ENCODE measurements around the gene FUS. TPM values are rescaled to one million over a fixed set of nuclear protein-coding genes. Genes with fewer than 3 reads are reported as not detected.
"Not testable (repeated sequence)": the region's sequence is repeated elsewhere in the genome, so short reads cannot be mapped to it uniquely, and the experiment has no call there.

Gene FUS
- 100 to 1,000 TPM; 158 to 173 TPM for total RNA-seq
- long read RNA-seq, full-length matches to known transcripts = 19 of 39 reads
- long read RNA-seq, partial matches to known transcripts = 16 of 39 reads
- long read RNA-seq, other reads (novel, unspliced or antisense) = 4 of 39 reads

DNA sequence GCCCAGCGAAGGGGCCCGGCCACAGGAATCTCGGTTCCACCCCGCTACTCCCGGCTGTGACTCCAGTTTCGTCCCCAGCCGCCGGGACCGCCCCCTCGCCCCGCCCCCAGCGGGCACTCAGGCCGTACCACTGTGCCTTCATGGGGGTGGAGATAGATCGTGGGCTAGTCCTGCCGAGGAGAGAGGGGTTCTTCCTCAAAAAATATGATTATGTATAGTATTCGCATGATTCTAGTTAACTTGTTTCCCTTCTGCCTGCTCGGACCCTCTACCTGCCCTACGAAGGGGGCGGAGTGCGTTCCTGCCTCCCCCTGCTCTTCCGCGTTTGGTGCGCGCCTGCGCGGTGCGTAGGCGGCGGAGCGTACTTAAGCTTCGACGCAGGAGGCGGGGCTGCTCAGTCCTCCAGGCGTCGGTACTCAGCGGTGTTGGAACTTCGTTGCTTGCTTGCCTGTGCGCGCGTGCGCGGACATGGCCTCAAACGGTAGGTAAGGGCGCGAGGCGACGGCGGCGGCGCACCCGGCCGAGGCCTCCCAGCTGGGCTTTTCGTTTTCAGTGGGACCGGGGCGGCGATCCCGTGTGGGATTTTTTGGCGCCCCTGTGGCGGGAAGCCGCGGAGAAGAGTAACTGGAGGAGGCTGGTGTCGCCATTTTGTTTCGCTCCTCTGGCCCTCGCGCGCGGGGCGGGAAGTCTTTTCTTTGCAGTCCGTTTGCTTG lies at the start of gene FUS:
Gene FUS, plus strand, starts transcription at position 393 of the 713 bp plus-strand sequence. Its CDS starts 76 bp downstream, at position 469.
- intact Hi-C loops (cut with DNase I, micrococcal nuclease) = no loop called here
- DNase-seq (peak; percentile 88 to 95), ATAC-seq (peak; percentile 85)

DNA sequence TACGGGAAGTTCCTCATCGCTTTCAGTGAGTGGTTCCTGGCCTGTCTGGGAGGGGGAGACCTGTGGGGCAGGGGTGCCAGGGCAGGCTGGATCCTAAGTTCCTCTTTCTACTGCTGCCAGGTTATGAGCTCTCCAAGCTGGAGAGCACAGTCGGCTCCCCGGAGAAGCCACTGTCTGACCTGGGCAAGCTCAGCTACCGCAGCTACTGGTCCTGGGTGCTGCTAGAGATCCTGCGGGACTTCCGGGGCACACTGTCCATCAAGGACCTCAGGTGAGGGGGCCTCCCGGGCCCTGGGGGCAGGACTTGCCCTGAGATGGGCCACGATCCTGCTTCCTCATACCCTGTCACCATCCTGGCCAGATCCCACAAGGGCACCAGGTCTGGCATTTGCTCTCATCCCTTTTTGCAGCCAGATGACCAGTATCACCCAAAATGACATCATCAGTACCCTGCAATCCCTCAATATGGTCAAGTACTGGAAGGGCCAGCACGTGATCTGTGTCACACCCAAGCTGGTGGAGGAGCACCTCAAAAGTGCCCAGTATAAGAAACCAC lies 49.5 kb upstream of the FUS start:
- ATAC-seq = peak; percentile 0
- DNase-seq = no peak
- intact Hi-C loops (cut with DNase I, micrococcal nuclease) = no loop called here

- DNase-seq = peak; percentile 87 to 95
- intact Hi-C loops (cut with DNase I, micrococcal nuclease) = no loop called here
- ATAC-seq = peak; percentile 61
Observed at GRCh38 chr16:31130899-31131298, 49.0 kb upstream of the FUS start.

DNA sequence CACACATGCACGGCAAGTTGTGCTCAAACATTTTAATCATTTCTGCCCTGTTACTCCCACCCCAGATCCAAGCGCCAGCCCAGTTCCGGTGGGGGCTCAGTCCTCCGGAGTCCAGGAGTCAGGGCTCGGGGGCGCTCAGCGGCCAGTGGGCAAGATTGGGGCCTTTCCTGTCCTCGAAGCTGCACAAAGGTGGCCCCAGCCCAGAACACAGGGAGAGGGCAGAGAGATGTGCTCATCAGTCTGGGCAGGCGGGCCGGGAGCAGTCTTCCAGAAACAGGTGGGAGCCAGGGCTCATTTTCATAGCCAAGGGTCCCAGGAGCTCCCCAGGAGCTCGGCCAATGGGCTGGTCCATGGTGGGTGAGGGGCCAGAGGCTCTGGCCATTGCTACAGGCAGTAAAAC lies 48.5 kb upstream of the FUS start:
- ATAC-seq = no peak
- intact Hi-C loops (cut with DNase I, micrococcal nuclease) = no loop called here
- DNase-seq = no peak

GRCh38 chr16:31131841-31132271 lies 48.1 kb upstream of the FUS start:
- peak; percentile 51 for ATAC-seq
- intact Hi-C loops (cut with DNase I, micrococcal nuclease) = no loop called here

GRCh38 chr16:31132303-31132979 lies 47.5 kb upstream of the FUS start:
- ATAC-seq (no peak), DNase-seq (no peak)
- intact Hi-C loops (cut with DNase I, micrococcal nuclease) = no loop called here

More at GRCh38 chr16:31131841-31132271, 48.1 kb upstream of the FUS start:
- peak; percentile 75 to 89 for DNase-seq

DNA sequence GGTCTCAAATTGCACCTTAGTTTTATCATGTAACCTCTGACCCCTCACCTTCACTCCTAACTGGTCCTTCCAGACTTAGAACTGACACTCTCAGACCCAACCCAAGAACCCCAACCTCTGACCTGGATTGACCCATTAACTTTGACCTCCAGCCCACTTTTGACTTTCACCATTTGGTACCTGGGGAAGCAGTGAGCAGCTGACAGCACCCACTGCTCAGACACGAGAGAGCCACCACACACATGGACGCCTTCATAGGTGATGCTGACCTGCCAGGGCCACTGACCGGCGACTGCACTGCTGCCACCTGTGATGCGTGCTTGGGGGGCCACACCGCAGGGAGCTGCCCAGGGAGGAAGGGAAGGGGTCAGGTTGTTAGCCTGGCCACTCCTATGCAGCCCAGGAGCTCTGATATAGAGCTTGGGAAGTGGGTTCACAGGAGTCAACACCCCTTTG lies 46.9 kb upstream of the FUS start:
- intact Hi-C loops (cut with DNase I, micrococcal nuclease) = no loop called here
- ATAC-seq (no peak), DNase-seq (no peak)

DNA sequence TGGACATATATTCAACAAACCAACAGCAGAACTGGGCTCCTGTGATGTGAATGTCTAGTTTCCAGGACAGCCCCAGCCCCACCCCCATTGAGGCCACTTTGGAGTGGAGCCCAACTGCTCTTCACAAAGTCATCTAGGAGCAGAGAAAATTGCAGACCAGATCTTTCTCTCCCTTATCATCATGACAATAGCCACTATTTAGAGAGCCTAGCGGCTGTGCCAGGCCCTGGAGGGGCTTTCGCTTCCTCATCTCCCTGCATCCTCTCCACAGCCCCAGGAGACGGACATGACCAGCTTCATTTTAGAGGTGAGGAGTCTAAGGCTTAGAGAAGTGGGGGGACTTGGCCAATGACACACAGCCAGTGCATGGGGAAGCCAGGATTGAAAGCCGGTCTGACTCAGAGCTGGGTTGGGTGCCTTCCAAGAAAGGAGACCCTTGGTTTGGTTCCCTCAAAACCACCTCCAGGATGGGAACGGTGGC lies 45.8 kb upstream of the FUS start:
- no peak for ATAC-seq
- DNase-seq = no peak
- intact Hi-C loops (cut with DNase I, micrococcal nuclease) = no loop called here

DNA sequence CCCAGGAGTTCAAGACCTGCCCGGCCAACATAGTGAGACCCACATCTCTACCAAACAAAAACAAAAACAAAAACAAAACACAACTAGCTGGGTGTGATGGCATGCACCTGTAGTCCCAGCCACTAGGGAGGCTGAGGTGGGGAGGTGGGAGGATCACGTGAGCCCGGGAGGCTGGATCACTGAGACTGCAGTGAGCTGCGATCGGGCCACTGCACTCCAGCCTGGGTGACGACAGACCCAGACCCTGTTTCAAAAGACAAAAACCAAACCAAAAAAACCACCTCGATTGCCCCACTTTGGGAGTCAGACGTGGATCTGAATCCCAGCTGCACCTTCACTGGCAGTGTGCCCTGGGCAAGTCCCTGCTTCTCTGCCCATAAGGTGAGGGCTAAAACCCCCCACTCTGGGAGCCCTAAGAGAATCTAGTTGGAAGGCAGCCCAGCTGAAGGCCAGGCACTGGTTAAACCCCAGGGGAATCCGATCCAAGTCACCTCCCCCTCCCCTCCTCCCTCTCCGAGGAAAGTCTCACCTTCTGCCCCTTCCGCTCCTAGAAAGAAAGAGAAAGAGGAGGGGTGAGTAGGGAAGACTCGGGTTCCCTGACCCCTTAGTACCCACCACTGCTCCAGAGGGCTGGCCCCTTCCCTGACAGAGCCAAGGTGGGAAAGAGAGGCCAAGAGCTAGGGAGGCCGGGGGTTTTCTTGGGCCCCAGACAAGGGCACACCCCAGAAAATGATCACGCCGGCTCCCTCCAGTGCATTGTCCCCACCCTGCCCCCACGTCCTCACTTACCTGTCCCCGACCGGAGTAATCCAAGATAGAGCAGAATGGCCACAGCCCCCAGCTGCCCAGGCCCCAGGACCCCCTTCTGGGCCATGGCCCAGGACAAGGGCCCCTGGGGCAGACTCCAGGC lies 45.1 kb upstream of the FUS start:
- DNase-seq = peak; percentile 73 to 80
- intact Hi-C loops (cut with DNase I, micrococcal nuclease) = no loop called here
- ATAC-seq = peak; percentile 40

- peak; percentile 57 for ATAC-seq
- DNase-seq = peak; percentile 94
- intact Hi-C loops (cut with DNase I, micrococcal nuclease) = no loop called here
Observed at GRCh38 chr16:31135535-31136286, 44.2 kb upstream of the FUS start, which contains the start of gene PRSS8. PRSS8 (minus strand) TSS chr16:31135727; CDS start chr16:31135498, 229 bp downstream.

- ATAC-seq (no peak), DNase-seq (no peak)
- intact Hi-C loops (cut with DNase I, micrococcal nuclease) = no loop called here
Observed at GRCh38 chr16:31136287-31136662, 43.7 kb upstream of the FUS start.

DNA sequence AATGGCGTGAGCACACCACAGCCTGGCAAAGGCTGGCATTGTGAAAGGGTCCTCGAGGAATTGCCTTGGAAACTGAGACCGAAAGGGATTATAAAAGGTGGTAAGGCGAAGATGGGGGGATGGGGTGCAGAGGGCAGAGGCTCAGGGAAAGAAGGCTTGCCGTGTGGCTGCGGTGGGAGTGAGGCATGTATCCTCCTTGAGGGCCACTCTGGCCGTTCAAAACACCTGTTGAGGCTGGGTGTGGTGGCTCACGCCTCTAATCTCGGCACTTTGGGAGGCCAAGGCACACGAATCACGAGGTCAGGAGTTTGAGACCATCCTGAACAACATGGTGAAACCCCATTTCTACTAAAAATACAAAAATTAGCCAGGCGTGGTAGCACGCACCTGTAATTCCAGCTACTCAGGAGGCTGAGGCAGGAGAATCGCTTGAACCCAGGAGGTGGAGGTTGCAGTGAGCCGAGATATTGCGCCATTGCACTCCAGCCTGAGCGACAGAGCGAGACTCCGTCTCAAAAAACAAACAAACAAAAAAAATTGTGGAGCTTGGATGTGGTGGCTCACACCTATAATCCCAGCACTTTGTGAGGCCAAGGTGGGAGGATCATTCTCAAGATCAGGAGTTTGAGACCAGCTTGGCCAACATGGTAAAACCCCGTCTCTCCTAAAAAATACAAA lies 43.0 kb upstream of the FUS start:
- ATAC-seq; DNase-seq; intact Hi-C loops (cut with DNase I, micrococcal nuclease): not testable (repeated sequence)

- intact Hi-C loops (cut with DNase I, micrococcal nuclease) = no loop called here
- DNase-seq (peak; percentile 90 to 93), ATAC-seq (peak; percentile 48)
Observed at GRCh38 chr16:31138621-31139578, 41.0 kb upstream of the FUS start.

- ATAC-seq, DNase-seq: not testable (repeated sequence)
- intact Hi-C loops (cut with DNase I, micrococcal nuclease) = loop anchor here in 1 of 2 donors (10.0 kb wide), 1 partner anchor 156 kb away; the partner anchor contains the start of gene HSD3B7
Observed at GRCh38 chr16:31141071-31141469, 38.9 kb upstream of the FUS start.

GRCh38 chr16:31141489-31142108 lies 38.3 kb upstream of the FUS start:
- intact Hi-C loops (cut with DNase I, micrococcal nuclease) = loop anchor here in 1 of 2 donors (10.0 kb wide), 1 partner anchor 157 kb away; the partner anchor contains the start of gene HSD3B7
- DNase-seq (peak in 1 of 2 donors; percentile 44), ATAC-seq (peak; percentile 5)
